Activated CD8-positive, alpha-beta T cell treated with anti-CD3 and anti-CD28 coated beads for 36 hours (primary cell): ENCODE results near the gene C1QTNF4. TPM values are rescaled to one million over a fixed set of nuclear protein-coding genes. Genes with fewer than 3 reads are reported as not detected.

ENCODE experiments used
- ATAC-seq: fragments of 200-7000 bp; cut with Tn5 transposase; one replicate; pipeline ENCODE4 v1.10.0; 2021; ENCODE audit warnings: mild to moderate bottlenecking, moderate library complexity
- CTCF ChIA-PET: fragments of 350-600 bp; sonication (Branson Sonifier 250); formaldehyde crosslinking; loops from one replicate; lab custom pipeline; 2021; ENCODE audit warnings: antibody characterized with exemption; lab: Charles Lee
- POLR2A ChIA-PET: fragments of 350-600 bp; sonication (Branson Sonifier 250); formaldehyde crosslinking; loops from one replicate; lab custom pipeline; 2021; ENCODE audit warnings: antibody characterized with exemption; lab: Charles Lee
- DNase-seq: peaks from one replicate; pipeline ENCODE4 v3.0.0-alpha.2; 2020
- H3K27ac Mint-ChIP-seq: one replicate; pipeline ENCODE4 v1.8.0; 2021; ENCODE audit warnings: mild to moderate bottlenecking, mixed read lengths
- H3K27me3 Mint-ChIP-seq: one replicate; pipeline ENCODE4 v1.8.0; 2021; ENCODE audit warnings: mixed read lengths
- H3K36me3 Mint-ChIP-seq: one replicate; pipeline ENCODE4 v1.8.0; 2021; ENCODE audit warnings: low read depth, mixed read lengths
- H3K4me1 Mint-ChIP-seq: one replicate; pipeline ENCODE4 v1.8.0; 2021; ENCODE audit warnings: low read depth, mixed read lengths
- H3K4me3 Mint-ChIP-seq: one replicate; pipeline ENCODE4 v1.8.0; 2021; ENCODE audit warnings: mild to moderate bottlenecking, moderate library complexity, mixed read lengths
- H3K9me3 Mint-ChIP-seq: one replicate; pipeline ENCODE4 v1.8.0; 2021; ENCODE audit warnings: mixed read lengths
- intact Hi-C: fragments of 100-400 bp; cut with micrococcal nuclease; formaldehyde crosslinking; loops from one replicate; pipeline ENCODE4 v1.10.0; 2022
- total RNA-seq, 2 experiments: library from RNA; stranded (reverse); gene quantifications; one replicate each; pipeline ENCODE4 v1.2.3, GENCODE V29; 2021
- TF ChIP-seq, protein P1 (sequence below): fragments of 200-600 bp; IDR thresholded peaks from one replicate; pipeline ENCODE4 v1.8.0; 2022; ENCODE audit warnings: antibody characterized with exemption, mild to moderate bottlenecking

The C1QTNF4 gene
- total RNA-seq, 2 experiments from 2014 or later: 0.18 TPM; not detected in 1

DNA sequence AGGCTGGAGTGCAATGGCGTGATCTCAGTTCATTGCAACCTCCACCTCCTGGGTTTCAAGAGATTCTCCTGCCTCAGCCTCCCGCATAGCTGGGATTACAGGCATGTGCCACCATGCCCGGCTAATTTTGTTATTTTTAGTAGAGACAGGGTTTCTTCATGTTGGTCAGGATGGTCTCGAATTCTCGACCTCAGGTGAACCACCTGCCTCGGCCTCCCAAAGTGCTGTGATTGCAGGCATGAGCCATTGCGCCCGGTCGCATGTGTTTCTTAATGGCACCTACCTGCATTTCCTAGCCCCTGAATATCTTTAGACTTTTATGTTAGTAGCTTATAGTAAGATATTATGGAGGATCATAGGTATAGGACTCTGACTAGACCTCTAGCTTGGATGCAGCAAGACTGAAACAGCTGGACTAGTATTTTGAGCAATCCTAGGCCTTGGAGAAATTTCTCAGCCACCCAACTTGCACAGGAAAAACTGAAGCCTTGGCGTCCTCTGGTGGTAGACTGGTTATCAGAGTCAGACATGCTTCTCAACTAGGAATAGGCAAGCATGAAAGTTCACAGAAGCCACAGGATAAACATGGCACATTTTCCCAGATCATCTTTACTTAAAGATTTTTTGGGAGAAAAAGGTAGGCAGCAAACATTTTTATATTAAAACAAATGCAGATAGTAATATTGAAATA, 22.7 kb upstream of the C1QTNF4 start:
- Mint-ChIP-seq H3K9me3 (no peaks in the 10 kb centered on the region), H3K27me3 (no peaks in the 10 kb centered on the region), H3K4me1 (no peaks in the 10 kb centered on the region), H3K27ac (no peak overlapping the region), H3K36me3 (peaks cover 15% of the 10 kb centered on the region), H3K4me3 (no peak overlapping the region)
- ATAC-seq (no peak), DNase-seq (peak; percentile 52)
- intact Hi-C loops: no loop called here
- TF ChIP-seq, protein P1, sequence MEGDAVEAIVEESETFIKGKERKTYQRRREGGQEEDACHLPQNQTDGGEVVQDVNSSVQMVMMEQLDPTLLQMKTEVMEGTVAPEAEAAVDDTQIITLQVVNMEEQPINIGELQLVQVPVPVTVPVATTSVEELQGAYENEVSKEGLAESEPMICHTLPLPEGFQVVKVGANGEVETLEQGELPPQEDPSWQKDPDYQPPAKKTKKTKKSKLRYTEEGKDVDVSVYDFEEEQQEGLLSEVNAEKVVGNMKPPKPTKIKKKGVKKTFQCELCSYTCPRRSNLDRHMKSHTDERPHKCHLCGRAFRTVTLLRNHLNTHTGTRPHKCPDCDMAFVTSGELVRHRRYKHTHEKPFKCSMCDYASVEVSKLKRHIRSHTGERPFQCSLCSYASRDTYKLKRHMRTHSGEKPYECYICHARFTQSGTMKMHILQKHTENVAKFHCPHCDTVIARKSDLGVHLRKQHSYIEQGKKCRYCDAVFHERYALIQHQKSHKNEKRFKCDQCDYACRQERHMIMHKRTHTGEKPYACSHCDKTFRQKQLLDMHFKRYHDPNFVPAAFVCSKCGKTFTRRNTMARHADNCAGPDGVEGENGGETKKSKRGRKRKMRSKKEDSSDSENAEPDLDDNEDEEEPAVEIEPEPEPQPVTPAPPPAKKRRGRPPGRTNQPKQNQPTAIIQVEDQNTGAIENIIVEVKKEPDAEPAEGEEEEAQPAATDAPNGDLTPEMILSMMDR: no peak
- ChIA-PET CTCF (interaction anchor here (0.6 to 1.6 kb wide), 7 partner anchors 11 to 174 kb away, joined by 3 to 6 read pairs (median 4); no protein-coding TSS in a partner anchor), POLR2A (interaction anchor here (1.1 to 1.4 kb wide), 2 partner anchors 10 to 23 kb away, joined by 4 to 5 read pairs; partner anchors contain the start of gene C1QTNF4)

GRCh38 chr11:47615249-47615648, 21.0 kb upstream of the C1QTNF4 start:
- Mint-ChIP-seq H3K4me1 (no peaks in the 10 kb centered on the region), H3K9me3 (no peaks in the 10 kb centered on the region), H3K27ac (no peak overlapping the region), H3K4me3 (no peak overlapping the region), H3K27me3 (no peaks in the 10 kb centered on the region), H3K36me3 (peaks cover 12% of the 10 kb centered on the region)
- intact Hi-C loops: no loop called here
- CTCF ChIA-PET: no interaction called here
- TF ChIP-seq, protein P1: no peak
- no peak for DNase-seq
- POLR2A ChIA-PET: no interaction called here
- no peak for ATAC-seq

DNA sequence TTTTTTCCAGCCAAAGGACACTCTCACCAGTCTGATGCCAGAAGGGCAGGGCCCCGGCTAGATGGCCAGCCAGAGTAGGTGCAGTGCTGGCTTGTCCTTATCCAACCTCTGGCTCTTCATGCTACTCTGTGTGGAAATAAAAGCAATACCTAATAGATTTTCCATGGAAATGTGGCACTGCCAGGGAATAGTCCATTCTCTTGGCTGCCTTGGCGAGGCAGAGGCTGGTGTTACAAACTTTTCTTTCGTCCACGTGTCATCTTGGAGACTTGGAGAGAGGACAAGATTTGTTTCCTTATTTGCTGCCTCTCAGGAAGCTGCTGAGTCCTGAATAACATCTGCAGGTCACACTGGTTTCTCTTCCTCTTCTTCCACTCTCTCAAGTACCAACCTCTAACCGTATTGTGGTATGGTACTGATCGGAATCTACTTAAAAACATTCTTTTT, 17.2 kb upstream of the C1QTNF4 start:
- intact Hi-C loops: no loop called here
- Mint-ChIP-seq H3K9me3 (no peaks in the 10 kb centered on the region), H3K27ac (no peak overlapping the region), H3K4me3 (no peak overlapping the region), H3K4me1 (peaks cover 4% of the 10 kb centered on the region), H3K36me3 (no peaks in the 10 kb centered on the region), H3K27me3 (no peaks in the 10 kb centered on the region)
- no peak for DNase-seq
- no peak for ATAC-seq
- TF ChIP-seq, protein P1: no peak
- ChIA-PET CTCF (no interaction called here), POLR2A (interaction anchor here (1.2 kb wide), 1 partner anchor 19 kb away, joined by 3 read pairs; no protein-coding TSS in a partner anchor)

DNA sequence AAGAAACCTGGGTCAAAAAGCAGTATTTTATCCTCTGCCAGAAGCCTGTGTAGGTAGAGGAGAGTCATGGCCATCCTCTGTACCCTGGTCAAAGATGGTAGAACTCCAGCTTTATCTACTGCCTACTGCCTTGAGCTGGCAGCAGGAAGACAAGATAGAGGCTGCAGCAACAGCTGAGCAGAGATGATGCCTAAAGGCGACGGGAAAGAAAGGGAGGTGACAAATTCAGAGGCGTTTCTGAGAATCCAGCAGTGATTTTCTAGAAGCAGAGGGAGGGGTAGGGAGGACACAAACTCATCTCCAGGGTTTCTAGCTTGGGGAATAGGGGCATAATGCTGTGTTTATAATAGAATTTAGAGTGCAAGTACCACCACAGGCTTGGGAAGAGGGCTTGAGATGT, 15.5 kb upstream of the C1QTNF4 start:
- intact Hi-C loops: no loop called here
- POLR2A ChIA-PET: no interaction called here

More for the DNA sequence above, 15.5 kb upstream of the C1QTNF4 start:
- Mint-ChIP-seq H3K4me1 (peaks cover 4% of the 10 kb centered on the region), H3K4me3 (no peak overlapping the region), H3K27ac (no peak overlapping the region), H3K27me3 (no peaks in the 10 kb centered on the region), H3K9me3 (no peaks in the 10 kb centered on the region), H3K36me3 (no peaks in the 10 kb centered on the region)
- ATAC-seq (no peak), DNase-seq (no peak)
- CTCF ChIA-PET: interaction anchor here (0.9 kb wide), 1 partner anchor 9 kb away, joined by 3 read pairs; no protein-coding TSS in a partner anchor
- TF ChIP-seq, protein P1: no peak
